IMR-90 (cell line): ENCODE measurements around the gene NCKAP5. TPM values are rescaled to one million over a fixed set of nuclear protein-coding genes. Genes with fewer than 3 reads are reported as not detected.

ENCODE experiments used
- ATAC-seq: fragments of 200-7000 bp; cut with Tn5 transposase; 2 replicates; pipeline ENCODE4 v1.9.1; 2020; ENCODE audit warnings: low read depth, mild to moderate bottlenecking, moderate library complexity
- BruUV-seq: library from RNA; stranded (reverse); fragments of 400-500 nt; replicated peaks from 2 replicates; lab custom pipeline; 2021; lab: Mats Ljungman, UMichigan
- CTCF ChIA-PET: fragments of 300-600 bp; formaldehyde crosslinking; extraction: SDS; loops from one replicate; lab custom pipeline; 2021; ENCODE audit warnings: antibody characterized with exemption; lab: Yijun Ruan, JAX
- POLR2A ChIA-PET: fragments of 300-600 bp; sonication (Branson Sonifier 250); formaldehyde crosslinking; loops from one replicate; lab custom pipeline; 2022; ENCODE audit warnings: antibody characterized with exemption; ENCODE audit not compliant: unreplicated experiment; lab: Charles Lee
- DNase-seq: peaks from one replicate; pipeline ENCODE4 v3.0.0; 2013
- H2AFZ ChIP-seq: replicated peaks from 2 replicates; pipeline ENCODE3; 2013; ENCODE audit warnings: low read length, mild to moderate bottlenecking; ENCODE audit not compliant: poor library complexity
- H2AK5ac ChIP-seq: 2 replicates; pipeline ENCODE4 v1.6.1; 2013; ENCODE audit warnings: low read depth, low read length, inconsistent platforms
- H2AK9ac ChIP-seq: replicated peaks from 2 replicates; pipeline ENCODE3; 2013; ENCODE audit warnings: mild to moderate bottlenecking, low read depth, low read length, moderate library complexity; ENCODE audit not compliant: poor library complexity
- H2BK120ac ChIP-seq: 2 replicates; pipeline ENCODE4 v1.6.1; 2013; ENCODE audit warnings: low read depth, low read length, inconsistent platforms
- H2BK15ac ChIP-seq: 3 replicates; pipeline ENCODE4 v1.6.1; 2013; ENCODE audit warnings: low read depth, low read length, inconsistent platforms
- H2BK20ac ChIP-seq: 2 replicates; pipeline ENCODE4 v1.6.1; 2013; ENCODE audit warnings: low read depth, mild to moderate bottlenecking, inconsistent platforms, low read length, moderate library complexity
- H2BK5ac ChIP-seq: 2 replicates; pipeline ENCODE4 v1.6.1; 2013; ENCODE audit warnings: mild to moderate bottlenecking, low read depth, low read length, inconsistent platforms; ENCODE audit not compliant: poor library complexity, severe bottlenecking
- H3K14ac ChIP-seq: replicated peaks from 2 replicates; pipeline ENCODE4 v1.6.1; 2013; ENCODE audit warnings: low read depth, low read length, inconsistent platforms
- H3K18ac ChIP-seq: 2 replicates; pipeline ENCODE4 v1.6.1; 2013; ENCODE audit warnings: low read depth, low read length, control low read depth
- H3K23ac ChIP-seq: 2 replicates; pipeline ENCODE4 v1.6.1; 2013; ENCODE audit warnings: low read depth, low read length, inconsistent platforms
- H3K27ac ChIP-seq: 2 replicates; pipeline ENCODE4 v1.5.1; 2013; ENCODE audit warnings: mild to moderate bottlenecking, control low read depth, low read length; ENCODE audit not compliant: insufficient read depth
- H3K27me3 ChIP-seq: 2 replicates; pipeline ENCODE4 v1.6.1; 2013; ENCODE audit warnings: low read length; ENCODE audit not compliant: control insufficient read depth, insufficient read depth
- H3K36me3 ChIP-seq: 2 replicates; pipeline ENCODE4 v1.6.1; 2013; ENCODE audit warnings: low read length, mixed read lengths; ENCODE audit not compliant: control insufficient read depth, insufficient read depth
- H3K4ac ChIP-seq: 2 replicates; pipeline ENCODE4 v1.6.1; 2013; ENCODE audit warnings: low read depth, low read length, inconsistent platforms
- H3K4me1 ChIP-seq: 2 replicates; pipeline ENCODE4 v1.6.1; 2013; ENCODE audit warnings: low read length, mixed read lengths; ENCODE audit not compliant: control insufficient read depth, insufficient read depth
- H3K4me2 ChIP-seq: 2 replicates; pipeline ENCODE4 v1.6.1; 2013; ENCODE audit warnings: low read depth, mild to moderate bottlenecking, control low read depth, low read length, moderate library complexity
- H3K4me3 ChIP-seq: 2 replicates; pipeline ENCODE4 v1.5.1; 2013; ENCODE audit warnings: low read depth, mild to moderate bottlenecking, control low read depth, low read length, moderate library complexity; ENCODE audit not compliant: insufficient read depth
- H3K56ac ChIP-seq: 2 replicates; pipeline ENCODE4 v1.6.1; 2013; ENCODE audit warnings: low read length, inconsistent platforms; ENCODE audit not compliant: insufficient read depth; ENCODE audit errors: extremely low read depth
- H3K79me1 ChIP-seq, 2 experiments: 2 replicates each; pipeline ENCODE4 v1.6.1; 2013; ENCODE audit warnings: low read length in 2 of 2, inconsistent platforms in 1 of 2, low read depth in 1 of 2
- H3K9ac ChIP-seq: 2 replicates; pipeline ENCODE4 v1.6.1; 2013; ENCODE audit warnings: low read depth, low read length, control low read depth
- H3K9me1 ChIP-seq: 2 replicates; pipeline ENCODE4 v1.6.1; 2013; ENCODE audit warnings: low read length, inconsistent platforms; ENCODE audit not compliant: insufficient read depth
- H3K9me3 ChIP-seq: 2 replicates; pipeline ENCODE4 v1.6.1; 2013; ENCODE audit warnings: low read length; ENCODE audit not compliant: control insufficient read depth, insufficient read depth
- H4K20me1 ChIP-seq: 2 replicates; pipeline ENCODE4 v1.6.1; 2013; ENCODE audit warnings: low read length, inconsistent platforms; ENCODE audit not compliant: insufficient read depth
- H4K5ac ChIP-seq: 2 replicates; pipeline ENCODE4 v1.6.1; 2013; ENCODE audit warnings: mild to moderate bottlenecking, low read depth, low read length, control low read depth
- H4K8ac ChIP-seq, 2 experiments: 2 replicates each; pipeline ENCODE4 v1.6.1; 2013; ENCODE audit warnings: low read depth in 2 of 2, low read length in 2 of 2, control low read depth in 1 of 2, inconsistent platforms in 1 of 2
- H4K91ac ChIP-seq: 2 replicates; pipeline ENCODE4 v1.6.1; 2013; ENCODE audit warnings: low read depth, low read length, inconsistent platforms; ENCODE audit not compliant: insufficient read depth
- CEBPB ChIP-seq: IDR thresholded peaks from 2 replicates; pipeline ENCODE4 v1.6.1; 2012; ENCODE audit warnings: low read depth, low read length, improper control_type of control experiment
- ELK1 ChIP-seq: fragments of 150-350 bp; IDR thresholded peaks from 2 replicates; pipeline ENCODE4 v1.6.1; 2016; ENCODE audit warnings: low read depth, mild to moderate bottlenecking, low read length, moderate library complexity, borderline replicate concordance
- FOS ChIP-seq: fragments of 150-350 bp; IDR thresholded peaks from 2 replicates; pipeline ENCODE4 v1.6.1; 2016; ENCODE audit warnings: low read depth, low read length
- MAFK ChIP-seq: IDR thresholded peaks from 2 replicates; pipeline ENCODE4 v1.6.1; 2012; ENCODE audit warnings: low read depth, low read length, improper control_type of control experiment
- MAZ ChIP-seq: IDR thresholded peaks from 2 replicates; pipeline ENCODE4 v1.6.1; 2012; ENCODE audit warnings: low read depth, mild to moderate bottlenecking, low read length, improper control_type of control experiment, moderate library complexity, borderline replicate concordance
- MXI1 ChIP-seq: IDR thresholded peaks from 2 replicates; pipeline ENCODE4 v1.6.1; 2012; ENCODE audit warnings: low read depth, mild to moderate bottlenecking, low read length, moderate library complexity, borderline replicate concordance
- NFE2L2 ChIP-seq: fragments of 150-350 bp; IDR thresholded peaks from 2 replicates; pipeline ENCODE4 v1.6.1; 2016; ENCODE audit warnings: low read depth, mild to moderate bottlenecking, low read length
- RAD21 ChIP-seq: IDR thresholded peaks from 2 replicates; pipeline ENCODE4 v1.6.1; 2012; ENCODE audit warnings: low read length, improper control_type of control experiment
- RCOR1 ChIP-seq: IDR thresholded peaks from 2 replicates; pipeline ENCODE4 v1.6.1; 2012; ENCODE audit warnings: mild to moderate bottlenecking, low read length, improper control_type of control experiment; ENCODE audit not compliant: insufficient replicate concordance
- RFX5 ChIP-seq: IDR thresholded peaks from 2 replicates; pipeline ENCODE4 v1.8.0; 2012; ENCODE audit warnings: low read depth, mild to moderate bottlenecking, low read length, moderate library complexity
- SMC3 ChIP-seq: fragments of 150-350 bp; IDR thresholded peaks from 2 replicates; pipeline ENCODE4 v1.6.1; 2016; ENCODE audit warnings: low read depth, mild to moderate bottlenecking, antibody characterized with exemption, low read length, moderate library complexity
- USF2 ChIP-seq: fragments of 150-350 bp; IDR thresholded peaks from 2 replicates; pipeline ENCODE4 v1.6.1; 2017; ENCODE audit warnings: mild to moderate bottlenecking, antibody characterized with exemption, low read length, low read depth
- WGBS, 2 experiments: methylation state at CpG; one replicate each; pipeline versions ENCODE4 v1.1.5 to v1.1.7; 2013; ENCODE audit warnings: missing lambda C conversion rate in 2 of 2; ENCODE audit not compliant: insufficient read length in 1 of 2; ENCODE audit errors: extremely low coverage in 2 of 2; 5-methylcytosine and 5-hydroxymethylcytosine counted together
- dilution Hi-C: fragments of 300-500 bp; cut with HindIII; formaldehyde crosslinking; loops from one replicate; pipeline ENCODE4 v1.14.3; 2018; ENCODE audit warnings: low sequenced_read_pairs; ENCODE audit not compliant: unreplicated experiment
- in situ Hi-C: fragments of 300-500 bp; cut with MboI; formaldehyde crosslinking; loops from 3 replicates; pipeline ENCODE4 v1.14.3; 2019; ENCODE audit warnings: low sequenced_read_pairs, inconsistent platforms, mixed read lengths
- intact Hi-C: fragments of 100-400 bp; cut with micrococcal nuclease; formaldehyde crosslinking; loops from 2 replicates; pipeline ENCODE4 v1.10.0; 2022
- polyA plus RNA-seq, 3 experiments: library from polyadenylated mRNA; depleted of rRNA; stranded (reverse); fragments of >200 nt; gene quantifications; 2 replicates each; pipeline ENCODE4 v1.2.3, GENCODE V29; 2012; ENCODE audit warnings: low replicate concordance in 1 of 3
- total RNA-seq: library from RNA; depleted of rRNA; stranded (reverse); fragments of >200 nt; gene quantifications from 2 replicates; pipeline ENCODE4 v1.2.3, GENCODE V29; 2012

NCKAP5 gene
- total and polyA plus RNA-seq, 2 of the 4 experiments (the other 2 are of a cell fraction) = 2.7 to 3.9 TPM

- Histone ChIP-seq H2AFZ (no peak overlapping the region), H2BK120ac (peak overlapping the region; percentile 32; the same call in 1 of the 2 replicates), H3K4me3 (no peak overlapping the region), H3K4ac (no peak overlapping the region), H3K23ac (no peak overlapping the region), H4K91ac (no peak overlapping the region), H3K9ac (no peak overlapping the region), H4K5ac (no peak overlapping the region), H2BK5ac (no peak overlapping the region), H4K8ac (no peak overlapping the region), H3K9me3 (no peaks in the 10 kb centered on the region), H2BK20ac (no peak overlapping the region; the same call in 1 of the 2 replicates), H3K9me1 (no peaks in the 10 kb centered on the region; the same call in 1 of the 2 replicates), H2BK15ac (0 out of 3 replicates have a peak overlapping the region, but pooled peaks have one; percentile 43), H3K18ac (no peak overlapping the region), H3K14ac (no peak overlapping the region), H3K27ac (no peak overlapping the region), H3K4me1 (peaks cover 11% of the 10 kb centered on the region), H2AK5ac (no peak overlapping the region), H3K56ac (no peak overlapping the region), H4K20me1 (no peaks in the 10 kb centered on the region), H2AK9ac (no peak overlapping the region), H3K27me3 (no peaks in the 10 kb centered on the region), H3K4me2 (no peak overlapping the region), H3K79me1 (peaks cover 0 to 3% of the 10 kb centered on the region in 2 experiments; a peak in 1 of 4 replicates), H3K36me3 (no peaks in the 10 kb centered on the region)
- dilution Hi-C loops (no loop called here), in situ Hi-C loops (no loop called here), intact Hi-C loops (no loop called here)
- DNase-seq = no peak
- 85 to 100% methylated on average over 1 to 5 of the region's 6 CpGs for WGBS, 2 experiments
- no peak for ATAC-seq
- ChIA-PET CTCF (no interaction called here), POLR2A (no interaction called here)
- BruUV-seq = no TSS peak
- TF ChIP-seq CEBPB = no peak
- TF ChIP-seq SMC3 = no peak
- TF ChIP-seq MAZ = no peak
- TF ChIP-seq RFX5 = no peak
- TF ChIP-seq FOS = no peak
- no peak for TF ChIP-seq ELK1
- no peak for TF ChIP-seq RAD21
- TF ChIP-seq MXI1 = no peak
- TF ChIP-seq NFE2L2 = no peak
- TF ChIP-seq MAFK = no peak
- no peak for TF ChIP-seq USF2
- TF ChIP-seq RCOR1 = no peak
Observed at GRCh38 chr2:133315280-133315679, 253.0 kb downstream of the NCKAP5 start.
